Pancreas (tissue), 10 donors: ENCODE results near the gene SNTA1. TPM values are rescaled to one million over a fixed set of nuclear protein-coding genes. Genes with fewer than 3 reads are reported as not detected.
"Not testable (repeated sequence)": the region's sequence is repeated elsewhere in the genome, so short reads cannot be mapped to it uniquely, and the experiment has no call there.

Experiments
- ATAC-seq, 4 donors: fragments of 200-7000 bp; cut with Tn5 transposase; one replicate each; pipeline versions ENCODE4 v1.8.0 to v1.9.1; 2020; ENCODE audit warnings: mild to moderate bottlenecking in 4 of 4, moderate library complexity in 4 of 4
- DNase-seq, 6 donors: peaks; one replicate each; pipeline ENCODE4 v3.0.0-alpha.2; 2020
- FAIRE-seq: peaks from 2 replicates; lab custom pipeline; 2012; peaks lifted over from hg19 to GRCh38; lab: Jason Lieb, UNC
- H3K27ac ChIP-seq, 4 donors: fragments of 200-600 bp; sonication (generic); 1 replicate in 3 of 4; 2 replicates in 1 of 4; pipeline versions ENCODE4 v1.5.0 to v1.8.0; 2020
- H3K27me3 ChIP-seq, 4 donors: fragments of 200-600 bp; one replicate each; pipeline ENCODE4 v1.8.0; 2021
- H3K36me3 ChIP-seq, 3 donors: fragments of 200-600 bp; sonication (generic) in 1 of 3; one replicate each; pipeline versions ENCODE4 v1.5.0 to v1.8.0; 2020 to 2021
- H3K4me1 ChIP-seq, 3 donors: fragments of 200-600 bp; one replicate each; pipeline ENCODE4 v1.8.0; 2021
- H3K4me3 ChIP-seq, 4 donors: fragments of 200-600 bp; sonication (generic) in 2 of 4; one replicate each; pipeline versions ENCODE4 v1.5.0 to v1.8.0; 2020 to 2021
- H3K9me3 ChIP-seq, 4 donors: fragments of 200-600 bp; one replicate each; pipeline ENCODE4 v1.8.0; 2021
- CTCF ChIP-seq, 4 donors: fragments of 200-600 bp; sonication (generic) in 3 of 4; IDR thresholded peaks; one replicate each; pipeline versions ENCODE4 v1.5.0 to v1.8.0; 2021; ENCODE audit warnings: antibody characterized with exemption in 4 of 4
- WGBS, 2 donors: extraction: QIAGEN DNeasy Blood & Tissue Kit; methylation state at CpG; one replicate each; pipeline ENCODE4 v1.1.7; 2013; 5-methylcytosine and 5-hydroxymethylcytosine counted together
- intact Hi-C, 3 donors: fragments of 100-400 bp; cut with DNase I; formaldehyde crosslinking; loops; one replicate each; pipeline versions ENCODE4 v1.11.1 to v1.14.2; 2022
- polyA plus RNA-seq, 2 donors: library from polyadenylated mRNA; stranded (reverse); fragments of 200-250 nt; gene quantifications; one replicate each; pipeline ENCODE4 v1.2.3, GENCODE V29; 2013
- total RNA-seq, 6 donors: library from RNA; stranded (reverse); fragmentation: NEBNext Ultra II Directional in 4 of 6; extraction: Animal tissue kit (Norgen Biotek cat#: 25700) in 4 of 6; gene quantifications; one replicate each; pipeline versions ENCODE4 v1.2.1 to v1.2.4, GENCODE V29; 2021 to 2023
- donor health status: healthy with polysubstance abuse.
- donor health status: DM: no; HTN: no; CAD: no; lungs with moderate emphysema.
- donor health status: DM: no; HTN: no; CAD: no.
- donor health status: control.
- donor health status: control.
- donor health status: Bipolar disorder and iron deficiency.
- donor health status: DM: yes; HTN: yes; CAD: no.
- donor health status: DM: no; HTN: no; CAD: no.
- donor health status: DM: no; HTN: no; CAD: no.
- donor health status: DM: yes; HTN: yes; CAD: no.

Gene SNTA1
- total RNA-seq = 1 to 10 TPM; 4.2 to 8.0 (median 6.1) TPM
- polyA plus RNA-seq = 10 to 100 TPM in 1 of 2 donors, 1 to 10 TPM in 1; 8.3 to 10.9 TPM

GRCh38 chr20:33443512-33444239 is at the start of gene SNTA1:
SNTA1 (minus strand) TSS chr20:33443763; CDS start chr20:33443620, 143 bp downstream.
- peak within 1 kb of the TSS; percentile 41 to 69 (median 64) for H3K4me3 ChIP-seq
- peak within 1 kb of the TSS in 3 of 4 donors; percentile 24 to 54 (median 26) for H3K27ac ChIP-seq
- H3K4me1 ChIP-seq = no peaks in the 10 kb centered on the region
- no peak for TF ChIP-seq CTCF (IDR thresholded peaks at IDR 0.05)
- DNase-seq = peak; percentile 94 to 99 (median 98)
- FAIRE-seq = no peak
- H3K27me3 ChIP-seq = no peaks in the 10 kb centered on the region
- peak; percentile 93 to 96 (median 94) for ATAC-seq
- no peaks in the 10 kb centered on the region for H3K9me3 ChIP-seq
- intact Hi-C loops = no loop called here
- WGBS, 2 donors = 1% methylated on average over 57 to 75 of the region's 75 CpGs
- no peaks in the 10 kb centered on the region for H3K36me3 ChIP-seq

- no peak for FAIRE-seq
Observed at GRCh38 chr20:33490934-33491656, 47.5 kb upstream of the SNTA1 start.

GRCh38 chr20:33490023-33490933 is 46.7 kb upstream of the SNTA1 start, which contains the start of gene CBFA2T2:
CBFA2T2 (plus strand) TSS chr20:33490096; CDS start chr20:33490268, 172 bp downstream.
- TF ChIP-seq CTCF (IDR thresholded peaks at IDR 0.05) = no peak
- Histone ChIP-seq H3K27ac (peak within 1 kb of the TSS; percentile 84 to 97 (median 94)), H3K4me3 (peak within 1 kb of the TSS; percentile 74 to 95 (median 91)), H3K27me3 (no peaks in the 10 kb centered on the region), H3K4me1 (peaks cover 0 to 8% (median 4%) of the 10 kb centered on the region in 3 donors), H3K36me3 (no peaks in the 10 kb centered on the region), H3K9me3 (no peaks in the 10 kb centered on the region)
- ATAC-seq (peak; percentile 27 to 61 (median 54)), FAIRE-seq (no peak), DNase-seq (peak in 2 of 6 donors; percentile 60 to 62)
- 0 to 1% methylated on average over 77 to 105 of the region's 105 CpGs for WGBS, 2 donors
- intact Hi-C loops = no loop called here

More at GRCh38 chr20:33490934-33491656, 47.5 kb upstream of the SNTA1 start:
- Histone ChIP-seq H3K27ac (peak overlapping the region; percentile 84 to 94 (median 92)), H3K9me3 (no peaks in the 10 kb centered on the region), H3K27me3 (no peaks in the 10 kb centered on the region), H3K4me3 (peak overlapping the region; percentile 74 to 95 (median 91)), H3K36me3 (no peaks in the 10 kb centered on the region), H3K4me1 (peaks cover 0 to 8% (median 4%) of the 10 kb centered on the region in 3 donors)
- DNase-seq (no peak), ATAC-seq (no peak)
- TF ChIP-seq CTCF (IDR thresholded peaks at IDR 0.05) = no peak
- 37 to 44% methylated on average over 8 of the region's 8 CpGs for WGBS, 2 donors
- intact Hi-C loops = no loop called here

GRCh38 chr20:33489495-33490022 is 46.0 kb upstream of the SNTA1 start:
- WGBS, 2 donors = 2% methylated on average over 32 to 36 of the region's 36 CpGs

GRCh38 chr20:33488661-33489494 is 45.3 kb upstream of the SNTA1 start:
- H3K27me3 ChIP-seq, intact Hi-C loops, H3K9me3 ChIP-seq, H3K4me1 ChIP-seq, FAIRE-seq, H3K36me3 ChIP-seq, ATAC-seq: not testable (repeated sequence)
- H3K27ac ChIP-seq = peak overlapping the region; percentile 73 to 97 (median 94)
- H3K4me3 ChIP-seq = peak overlapping the region in 2 of 4 donors; percentile 39 to 90
- peak in 3 of 6 donors; percentile 23 to 41 (median 29) for DNase-seq
- WGBS, 2 donors = 94 to 96% methylated on average over 32 of the region's 32 CpGs

More at GRCh38 chr20:33489495-33490022, 46.0 kb upstream of the SNTA1 start:
- Histone ChIP-seq H3K36me3 (no peaks in the 10 kb centered on the region), H3K9me3 (no peaks in the 10 kb centered on the region), H3K27me3 (no peaks in the 10 kb centered on the region), H3K4me1 (peaks cover 0 to 8% (median 4%) of the 10 kb centered on the region in 3 donors), H3K27ac (peak overlapping the region; percentile 73 to 97 (median 94)), H3K4me3 (peak overlapping the region in 3 of 4 donors; percentile 26 to 95 (median 90))
- TF ChIP-seq CTCF (IDR thresholded peaks at IDR 0.05) = no peak
- ATAC-seq = peak; percentile 96 to 98 (median 96)
- DNase-seq = peak; percentile 99 to 100 (median 100)
- intact Hi-C loops = no loop called here
- no peak for FAIRE-seq
